H1 (cell line): ENCODE results near the gene CDC7. TPM values are rescaled to one million over a fixed set of nuclear protein-coding genes. Genes with fewer than 3 reads are reported as not detected.

Experiments used
- CTCF ChIA-PET: fragments of 300-600 bp; sonication (Branson Sonifier 250); formaldehyde crosslinking; loops from one replicate; lab custom pipeline; 2021; ENCODE audit not compliant: partially characterized antibody; lab: Charles Lee
- POLR2A ChIA-PET: fragments of 300-600 bp; sonication (Branson Sonifier 250); formaldehyde crosslinking; loops from one replicate; lab custom pipeline; 2021; ENCODE audit warnings: inconsistent platforms; ENCODE audit not compliant: partially characterized antibody; lab: Charles Lee
- DNase-seq, 2 experiments: peaks; one replicate each; pipeline versions ENCODE4 v3.0.0 to v3.0.0-alpha.2; 2010 to 2022; ENCODE audit warnings: low spot score in 2 of 2, low read depth in 1 of 2, mixed read lengths in 1 of 2
- FAIRE-seq: peaks from 2 replicates; lab custom pipeline; 2011; peaks lifted over from hg19 to GRCh38; lab: Jason Lieb, UNC
- H2AFZ ChIP-seq: 2 replicates; pipeline ENCODE4 v1.8.1; 2012; ENCODE audit warnings: low read length, inconsistent platforms
- H2AK5ac ChIP-seq: 2 replicates; pipeline ENCODE4 v1.6.1; 2013; ENCODE audit warnings: low read depth, low read length
- H2BK120ac ChIP-seq: replicated peaks from 2 replicates; pipeline ENCODE3; 2013; ENCODE audit warnings: low read depth, low read length, inconsistent platforms
- H2BK12ac ChIP-seq: 2 replicates; pipeline ENCODE4 v1.6.1; 2013; ENCODE audit warnings: low read depth, low read length
- H2BK15ac ChIP-seq: 2 replicates; pipeline ENCODE4 v1.6.1; 2013; ENCODE audit warnings: low read length
- H2BK20ac ChIP-seq: 2 replicates; pipeline ENCODE4 v1.6.1; 2013; ENCODE audit warnings: low read length
- H2BK5ac ChIP-seq: 2 replicates; pipeline ENCODE4 v1.6.1; 2013; ENCODE audit warnings: low read depth, low read length
- H3K14ac ChIP-seq: 2 replicates; pipeline ENCODE4 v1.6.1; 2013; ENCODE audit warnings: inconsistent platforms; ENCODE audit not compliant: insufficient read length
- H3K18ac ChIP-seq: 2 replicates; pipeline ENCODE4 v1.6.1; 2013; ENCODE audit warnings: low read length; ENCODE audit errors: extremely low read depth
- H3K23ac ChIP-seq: 2 replicates; pipeline ENCODE4 v1.6.1; 2013; ENCODE audit warnings: inconsistent platforms; ENCODE audit not compliant: insufficient read length
- H3K23me2 ChIP-seq: 2 replicates; pipeline ENCODE4 v1.6.1; 2013; ENCODE audit warnings: low read depth, low read length
- H3K27ac ChIP-seq: 2 replicates; pipeline ENCODE4 v1.6.1; 2011; ENCODE audit warnings: low read depth, low read length, inconsistent platforms
- H3K27me3 ChIP-seq, 4 experiments: replicated peaks in 1 of 4; 1 replicate in 1 of 4; 2 replicates in 3 of 4; pipeline versions ENCODE4 v1.6.1 to v1.8.1; 2011 to 2013; ENCODE audit warnings: low read length in 3 of 4, mild to moderate bottlenecking in 3 of 4, inconsistent platforms in 2 of 4, mixed read lengths in 2 of 4, moderate library complexity in 1 of 4; ENCODE audit not compliant: control insufficient read depth in 3 of 4, insufficient read depth in 3 of 4; ENCODE audit errors: extremely low read depth in 1 of 4
- H3K36me3 ChIP-seq, 4 experiments: 2 replicates each; pipeline versions ENCODE4 v1.6.1 to v1.8.1; 2011 to 2013; ENCODE audit warnings: mild to moderate bottlenecking in 4 of 4, low read length in 3 of 4, moderate library complexity in 2 of 4, control low read depth in 1 of 4, inconsistent platforms in 1 of 4; ENCODE audit not compliant: insufficient read depth in 4 of 4, control insufficient read depth in 2 of 4
- H3K4ac ChIP-seq: replicated peaks from 2 replicates; pipeline ENCODE3; 2013; ENCODE audit warnings: low read length, low read depth, mixed read lengths, inconsistent platforms; ENCODE audit not compliant: insufficient read length
- H3K4me1 ChIP-seq, 4 experiments: replicated peaks in 1 of 4; 1 replicate in 1 of 4; 2 replicates in 3 of 4; pipeline versions ENCODE4 v1.6.1 to v1.8.1; 2011 to 2013; ENCODE audit warnings: low read length in 3 of 4, inconsistent platforms in 2 of 4, mixed read lengths in 1 of 4; ENCODE audit not compliant: insufficient read depth in 4 of 4, control insufficient read depth in 3 of 4
- H3K4me2 ChIP-seq, 2 experiments: 2 replicates each; pipeline versions ENCODE4 v1.6.1 to v1.8.1; 2011 to 2013; ENCODE audit warnings: low read depth in 2 of 2, low read length in 2 of 2, control low read depth in 1 of 2, inconsistent platforms in 1 of 2, mild to moderate bottlenecking in 1 of 2; ENCODE audit not compliant: insufficient read depth in 1 of 2
- H3K4me3 ChIP-seq, 4 experiments: fragments of 200-600, 300-600 bp in 1 of 4; sonication (generic), shearing (Covaris generic), sonication (Bioruptor Twin) in 1 of 4; 2 replicates each; pipeline versions ENCODE4 v1.5.1 to v1.8.1; 2011 to 2016; ENCODE audit warnings: low read length in 4 of 4, low read depth in 3 of 4, control low read depth in 2 of 4, inconsistent platforms in 2 of 4, mild to moderate bottlenecking in 2 of 4, mixed read lengths in 1 of 4, moderate library complexity in 1 of 4; ENCODE audit not compliant: insufficient read depth in 2 of 4; ENCODE audit errors: extremely low read depth in 1 of 4
- H3K56ac ChIP-seq: replicated peaks from 2 replicates; pipeline ENCODE3; 2013; ENCODE audit warnings: low read depth, mild to moderate bottlenecking, mixed read lengths, low read length, inconsistent platforms; ENCODE audit not compliant: insufficient read length
- H3K79me1 ChIP-seq: 2 replicates; pipeline ENCODE4 v1.6.1; 2013; ENCODE audit warnings: low read depth, low read length, control low read depth
- H3K79me2 ChIP-seq, 2 experiments: 2 replicates each; pipeline versions ENCODE4 v1.6.1 to v1.8.1; 2012 to 2013; ENCODE audit warnings: low read length in 2 of 2, mild to moderate bottlenecking in 2 of 2, inconsistent platforms in 1 of 2; ENCODE audit not compliant: insufficient read depth in 2 of 2, control insufficient read depth in 1 of 2
- H3K9ac ChIP-seq, 4 experiments: replicated peaks in 1 of 4; 1 replicate in 1 of 4; 2 replicates in 3 of 4; pipeline versions ENCODE4 v1.6.1 to v1.8.1; 2011 to 2013; ENCODE audit warnings: low read depth in 3 of 4, low read length in 3 of 4, control low read depth in 2 of 4, mild to moderate bottlenecking in 2 of 4, moderate library complexity in 2 of 4, inconsistent platforms in 1 of 4; ENCODE audit errors: extremely low read depth in 1 of 4
- H3K9me3 ChIP-seq, 2 experiments: 2 replicates each; pipeline versions ENCODE4 v1.6.1 to v1.8.1; 2012 to 2013; ENCODE audit warnings: mild to moderate bottlenecking in 2 of 2, moderate library complexity in 2 of 2, control low read depth in 1 of 2, inconsistent platforms in 1 of 2, low read depth in 1 of 2, low read length in 1 of 2, mixed read lengths in 1 of 2; ENCODE audit not compliant: insufficient read depth in 2 of 2
- H4K20me1 ChIP-seq, 2 experiments: replicated peaks in 1 of 2; 2 replicates each; pipeline versions ENCODE3 to v1.8.1; 2011 to 2013; ENCODE audit warnings: inconsistent platforms in 2 of 2, low read length in 2 of 2, mild to moderate bottlenecking in 1 of 2; ENCODE audit not compliant: insufficient read depth in 2 of 2, control insufficient read depth in 1 of 2
- H4K5ac ChIP-seq: 2 replicates; pipeline ENCODE4 v1.6.1; 2013; ENCODE audit warnings: low read length, low read depth, mixed read lengths, inconsistent platforms; ENCODE audit not compliant: insufficient read length
- H4K8ac ChIP-seq: 2 replicates; pipeline ENCODE4 v1.8.0; 2013; ENCODE audit warnings: mild to moderate bottlenecking, moderate library complexity, low read length, inconsistent platforms; ENCODE audit not compliant: insufficient read depth; ENCODE audit errors: extremely low read depth
- H4K91ac ChIP-seq: replicated peaks from 2 replicates; pipeline ENCODE3; 2013; ENCODE audit warnings: low read length, mixed read lengths, inconsistent platforms; ENCODE audit not compliant: insufficient read length
- BRCA1 ChIP-seq: IDR thresholded peaks from 2 replicates; pipeline ENCODE4 v1.6.1; 2012; ENCODE audit warnings: low read depth, low read length, improper control_type of control experiment
- CHD2 ChIP-seq: IDR thresholded peaks from 2 replicates; pipeline ENCODE4 v1.6.1; 2012; ENCODE audit warnings: low read length, improper control_type of control experiment
- EZH2 ChIP-seq: fragments of 200-600 bp; sonication (generic); IDR thresholded peaks from 2 replicates; pipeline ENCODE4 v1.7.1; 2012; ENCODE audit warnings: low read depth, mild to moderate bottlenecking, moderate library complexity, low read length, inconsistent platforms; ENCODE audit not compliant: severe bottlenecking
- FOSL1 ChIP-seq: IDR thresholded peaks from 2 replicates; pipeline ENCODE4 v1.6.1; 2011; ENCODE audit warnings: mild to moderate bottlenecking, low read depth, low read length, moderate library complexity; ENCODE audit not compliant: insufficient read depth
- JUND ChIP-seq: IDR thresholded peaks from 2 replicates; pipeline ENCODE4 v1.6.1; 2011; ENCODE audit warnings: mild to moderate bottlenecking, improper control_type of control experiment, low read length
- KDM5A ChIP-seq: fragments of 200-600 bp; IDR thresholded peaks from 2 replicates; pipeline ENCODE4 v1.7.1; 2012; ENCODE audit warnings: mild to moderate bottlenecking, low read length, inconsistent platforms, mixed read lengths
- PHF8 ChIP-seq: fragments of 200-600 bp; sonication (generic); conservative IDR thresholded peaks from 2 replicates; pipeline ENCODE4 v1.7.1; 2012; ENCODE audit warnings: low read depth, mild to moderate bottlenecking, inconsistent platforms, low read length, moderate library complexity
- RAD21 ChIP-seq, 2 experiments: IDR thresholded peaks in 1 of 2; conservative IDR thresholded peaks in 1 of 2; 2 replicates each; pipeline ENCODE4 v1.6.1; 2011; ENCODE audit warnings: low read depth in 2 of 2, low read length in 2 of 2, improper control_type of control experiment in 1 of 2, inconsistent platforms in 1 of 2, mild to moderate bottlenecking in 1 of 2, moderate library complexity in 1 of 2
- RXRA ChIP-seq: IDR thresholded peaks from 2 replicates; pipeline ENCODE4 v1.6.1; 2011; ENCODE audit warnings: low read depth, mild to moderate bottlenecking, low read length, moderate library complexity; ENCODE audit not compliant: insufficient read depth
- SRF ChIP-seq: IDR thresholded peaks from 2 replicates; pipeline ENCODE4 v1.6.1; 2011; ENCODE audit warnings: mild to moderate bottlenecking, low read depth, low read length, moderate library complexity
- SUZ12 ChIP-seq: fragments of 200-600 bp; sonication (generic); IDR thresholded peaks from 2 replicates; pipeline ENCODE4 v1.6.1; 2012; ENCODE audit warnings: mild to moderate bottlenecking, inconsistent platforms, low read length, moderate library complexity, mixed read lengths
- polyA plus RNA-seq, 7 experiments: library from polyadenylated mRNA; depleted of rRNA in 3 of 7; stranded (reverse) in 5 of 7; unstranded in 2 of 7; fragments of >200 nt in 5 of 7; fragments of 200-250 nt in 2 of 7; gene quantifications; 1 replicate in 5 of 7; 2 replicates in 1 of 7; 4 replicates in 1 of 7; pipeline versions ENCODE4 v1.2.1 to v1.2.3, GENCODE V29; 2011 to 2013; ENCODE audit warnings: missing spikeins in 2 of 7, mixed read lengths in 2 of 7
- total RNA-seq: library from RNA; stranded (reverse); fragmentation: NEBNext Ultra II Directional; extraction: Animal tissue kit (Norgen Biotek cat#: 25700); gene quantifications from 2 replicates; pipeline ENCODE4 v1.2.1, GENCODE V29; 2021
- TF ChIP-seq, protein P1 (sequence below): IDR thresholded peaks from 2 replicates; pipeline ENCODE4 v1.6.1; 2011; ENCODE audit warnings: low read length, improper control_type of control experiment

The CDC7 gene
- total and polyA plus RNA-seq, 2 of the 8 experiments (the other 6 are each of a cell fraction or from before 2014, with no cell fraction given) = 12.2 to 34.4 TPM

DNA sequence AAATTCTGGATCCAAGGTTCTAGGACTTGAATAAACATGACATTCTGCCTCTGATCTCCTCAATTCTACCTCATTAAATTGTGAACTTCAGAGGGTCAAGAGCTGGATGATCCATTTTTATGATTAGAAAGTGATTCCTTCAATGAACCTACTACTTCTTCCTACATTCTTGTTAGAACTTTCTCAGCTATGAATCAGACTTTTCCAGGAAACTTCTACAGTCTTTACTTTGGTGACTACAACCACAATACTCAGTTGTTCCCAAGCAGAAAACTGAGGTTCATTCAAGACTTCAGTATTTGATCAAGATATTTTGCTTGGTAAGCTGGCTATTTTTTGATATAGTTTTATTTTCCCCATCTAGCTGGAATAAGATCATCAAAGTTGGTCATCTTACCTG lies 51.4 kb downstream of the CDC7 start:
- no peak overlapping the region for H2BK12ac ChIP-seq
- ChIA-PET POLR2A (no interaction called here), CTCF (interaction anchor here (0.6 to 0.8 kb wide), 3 partner anchors 9 to 725 kb away, joined by 3 read pairs; no protein-coding TSS in a partner anchor)
- H4K5ac ChIP-seq = no peak overlapping the region
- no peak overlapping the region for H3K27ac ChIP-seq
- no peak overlapping the region for H3K9ac ChIP-seq
- no peak overlapping the region for H4K91ac ChIP-seq
- no peak overlapping the region for H3K18ac ChIP-seq
- no peaks in the 10 kb centered on the region for H3K23me2 ChIP-seq
- H3K23ac ChIP-seq = no peak overlapping the region
- no peak overlapping the region for H4K8ac ChIP-seq
- no peaks in the 10 kb centered on the region for H3K79me2 ChIP-seq
- no peaks in the 10 kb centered on the region for H3K79me1 ChIP-seq
- no peak overlapping the region for H3K4me3 ChIP-seq
- H2AK5ac ChIP-seq = no peak overlapping the region
- no peak overlapping the region for H3K4me2 ChIP-seq
- H2BK20ac ChIP-seq = no peak overlapping the region
- no peaks in the 10 kb centered on the region for H3K9me3 ChIP-seq
- no peak overlapping the region for H2BK120ac ChIP-seq
- no peaks in the 10 kb centered on the region for H3K4me1 ChIP-seq
- H2BK5ac ChIP-seq = no peak overlapping the region
- no peak overlapping the region for H3K56ac ChIP-seq
- no peaks in the 10 kb centered on the region for H3K27me3 ChIP-seq
- DNase-seq (no peak), FAIRE-seq (no peak)
- H3K14ac ChIP-seq = no peak overlapping the region
- H3K36me3 ChIP-seq = no peaks in the 10 kb centered on the region
- no peak overlapping the region for H3K4ac ChIP-seq
- TF ChIP-seq RXRA = no peak
- no peak for TF ChIP-seq SRF
- no peak for TF ChIP-seq PHF8
- TF ChIP-seq CHD2 = no peak
- TF ChIP-seq, protein P1, sequence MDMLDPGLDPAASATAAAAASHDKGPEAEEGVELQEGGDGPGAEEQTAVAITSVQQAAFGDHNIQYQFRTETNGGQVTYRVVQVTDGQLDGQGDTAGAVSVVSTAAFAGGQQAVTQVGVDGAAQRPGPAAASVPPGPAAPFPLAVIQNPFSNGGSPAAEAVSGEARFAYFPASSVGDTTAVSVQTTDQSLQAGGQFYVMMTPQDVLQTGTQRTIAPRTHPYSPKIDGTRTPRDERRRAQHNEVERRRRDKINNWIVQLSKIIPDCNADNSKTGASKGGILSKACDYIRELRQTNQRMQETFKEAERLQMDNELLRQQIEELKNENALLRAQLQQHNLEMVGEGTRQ = no peak
- no peak for TF ChIP-seq FOSL1
- no peak for TF ChIP-seq BRCA1
- TF ChIP-seq RAD21 (IDR thresholded peaks at IDR 0.05 in 1 of 2, conservative IDR thresholded peaks at IDR 0.05 in 1 of 2; ENCODE audit: low read depth in 2 of 2, low read length in 2 of 2) = no peak
- TF ChIP-seq EZH2 = no peak
- no peak for TF ChIP-seq KDM5A
- TF ChIP-seq SUZ12 = no peak
- no peak for TF ChIP-seq JUND
- no peaks in the 10 kb centered on the region for H4K20me1 ChIP-seq
- H2BK15ac ChIP-seq = no peak overlapping the region
- no peak overlapping the region for H2AFZ ChIP-seq
